ENCODE data around the gene EPC2.

The EPC2 gene

GRCh38 chr2:148726228-148726627, 81.7 kb downstream of the EPC2 start (continued):
- no peak for TF ChIP-seq BCL11B (tag by site-specific recombination; IDR thresholded peaks at IDR 0.05; ENCODE audit: low read depth)
- TF ChIP-seq ZNF560 (tag by site-specific recombination; IDR thresholded peaks at IDR 0.05; ENCODE audit: borderline replicate concordance) = no peak
- no peak for TF ChIP-seq ZBTB17 (tag by site-specific recombination; IDR thresholded peaks at IDR 0.05)
- TF ChIP-seq, protein P1, sequence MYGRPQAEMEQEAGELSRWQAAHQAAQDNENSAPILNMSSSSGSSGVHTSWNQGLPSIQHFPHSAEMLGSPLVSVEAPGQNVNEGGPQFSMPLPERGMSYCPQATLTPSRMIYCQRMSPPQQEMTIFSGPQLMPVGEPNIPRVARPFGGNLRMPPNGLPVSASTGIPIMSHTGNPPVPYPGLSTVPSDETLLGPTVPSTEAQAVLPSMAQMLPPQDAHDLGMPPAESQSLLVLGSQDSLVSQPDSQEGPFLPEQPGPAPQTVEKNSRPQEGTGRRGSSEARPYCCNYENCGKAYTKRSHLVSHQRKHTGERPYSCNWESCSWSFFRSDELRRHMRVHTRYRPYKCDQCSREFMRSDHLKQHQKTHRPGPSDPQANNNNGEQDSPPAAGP (tag by site-specific recombination; IDR thresholded peaks at IDR 0.05) = no peak
- TF ChIP-seq ZNF629 (tag by site-specific recombination; IDR thresholded peaks at IDR 0.05) = no peak

DNA sequence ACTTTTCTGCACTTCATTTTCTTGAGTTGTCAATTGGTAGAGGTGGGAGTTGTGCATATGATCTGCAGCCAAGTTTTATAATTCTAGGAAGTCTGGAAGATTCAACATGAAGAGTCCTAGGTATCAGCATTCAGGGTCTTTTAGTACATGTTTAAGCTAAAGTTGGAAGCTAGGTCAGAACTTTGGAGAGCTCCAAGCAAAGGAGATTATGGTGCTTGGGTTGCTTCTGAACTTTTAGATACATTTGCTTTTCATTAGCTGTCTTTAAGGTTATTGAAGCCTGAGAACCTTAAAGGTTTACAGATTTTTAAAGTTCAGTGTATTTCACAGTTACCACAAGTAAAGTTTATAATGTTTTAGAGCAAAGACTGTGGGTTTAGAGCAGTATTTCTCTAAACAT, 85.5 kb downstream of the EPC2 start:
- Histone ChIP-seq H3K36me3 (ENCODE audit: control insufficient read depth in 2 of 2, insufficient read depth in 1 of 2, low read length in 2 of 2) (no peaks in the 10 kb centered on the region; a peak in 1 of 3 replicates), H3K4me3 (ENCODE audit: low read depth, low read length) (no peak overlapping the region), H3K4me1 (ENCODE audit: control insufficient read depth, insufficient read depth, low read length) (no peaks in the 10 kb centered on the region), H3K27ac (ENCODE audit: extremely low read depth, low read depth, low read length) (no peak overlapping the region), H3K9me3 (ENCODE audit: control insufficient read depth, insufficient read depth, low read depth, low read length) (no peaks in the 10 kb centered on the region)
- CTCF ChIA-PET = interaction anchor here (0.6 kb wide), 1 partner anchor 511 kb away, joined by 3 read pairs; no protein-coding TSS in a partner anchor
- TF ChIP-seq REST (tag by site-specific recombination; IDR thresholded peaks at IDR 0.05) (peak; percentile 75), ZNF791 (tag by site-specific recombination; IDR thresholded peaks at IDR 0.05) (no peak)
- POLR2A ChIA-PET = no interaction called here

DNA sequence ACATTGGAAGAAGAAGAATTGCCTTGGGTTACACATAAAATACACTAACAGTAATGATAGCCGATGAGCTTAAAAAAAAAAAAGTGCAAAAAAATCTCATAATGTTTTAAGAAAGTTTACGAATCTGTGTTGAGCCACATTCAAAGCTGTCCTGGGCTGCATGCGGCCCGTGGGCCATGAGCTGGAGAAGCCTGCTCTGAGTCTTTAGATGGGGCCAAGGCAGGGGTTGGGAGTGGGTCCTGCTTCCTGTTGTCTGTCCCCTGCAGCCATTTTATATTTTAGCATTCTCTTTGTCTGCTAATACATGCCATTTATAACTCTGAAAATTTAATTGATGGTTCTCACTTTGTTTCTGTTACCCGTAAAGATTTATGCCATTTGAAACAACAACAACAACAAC, 93.2 kb downstream of the EPC2 start:
- H3K4me3 ChIP-seq (ENCODE audit: low read depth, low read length) = no peak overlapping the region
- ChIA-PET POLR2A (interaction anchor here (0.6 kb wide), 1 partner anchor 23 kb away, joined by 4 read pairs; no protein-coding TSS in a partner anchor), CTCF (no interaction called here)
- TF ChIP-seq KLF7 (tag by site-specific recombination; IDR thresholded peaks at IDR 0.05; ENCODE audit: borderline replicate concordance) = no peak
- TF ChIP-seq, protein P2, sequence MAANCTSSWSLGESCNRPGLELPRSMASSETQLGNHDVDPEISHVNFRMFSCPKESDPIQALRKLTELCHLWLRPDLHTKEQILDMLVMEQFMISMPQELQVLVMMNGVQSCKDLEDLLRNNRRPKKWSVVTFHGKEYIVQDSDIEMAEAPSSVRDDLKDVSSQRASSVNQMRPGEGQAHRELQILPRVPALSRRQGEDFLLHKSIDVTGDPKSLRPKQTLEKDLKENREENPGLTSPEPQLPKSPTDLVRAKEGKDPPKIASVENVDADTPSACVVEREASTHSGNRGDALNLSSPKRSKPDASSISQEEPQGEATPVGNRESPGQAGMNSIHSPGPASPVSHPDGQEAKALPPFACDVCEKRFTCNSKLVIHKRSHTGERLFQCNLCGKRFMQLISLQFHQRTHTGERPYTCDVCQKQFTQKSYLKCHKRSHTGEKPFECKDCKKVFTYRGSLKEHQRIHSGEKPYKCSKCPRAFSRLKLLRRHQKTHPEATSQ (tag by site-specific recombination; IDR thresholded peaks at IDR 0.05) = no peak
- no peak for TF ChIP-seq ZNF660 (tag by site-specific recombination; IDR thresholded peaks at IDR 0.05)
- TF ChIP-seq ZNF776 (tag by site-specific recombination; IDR thresholded peaks at IDR 0.05; ENCODE audit: borderline replicate concordance) = no peak
- TF ChIP-seq, protein P3, sequence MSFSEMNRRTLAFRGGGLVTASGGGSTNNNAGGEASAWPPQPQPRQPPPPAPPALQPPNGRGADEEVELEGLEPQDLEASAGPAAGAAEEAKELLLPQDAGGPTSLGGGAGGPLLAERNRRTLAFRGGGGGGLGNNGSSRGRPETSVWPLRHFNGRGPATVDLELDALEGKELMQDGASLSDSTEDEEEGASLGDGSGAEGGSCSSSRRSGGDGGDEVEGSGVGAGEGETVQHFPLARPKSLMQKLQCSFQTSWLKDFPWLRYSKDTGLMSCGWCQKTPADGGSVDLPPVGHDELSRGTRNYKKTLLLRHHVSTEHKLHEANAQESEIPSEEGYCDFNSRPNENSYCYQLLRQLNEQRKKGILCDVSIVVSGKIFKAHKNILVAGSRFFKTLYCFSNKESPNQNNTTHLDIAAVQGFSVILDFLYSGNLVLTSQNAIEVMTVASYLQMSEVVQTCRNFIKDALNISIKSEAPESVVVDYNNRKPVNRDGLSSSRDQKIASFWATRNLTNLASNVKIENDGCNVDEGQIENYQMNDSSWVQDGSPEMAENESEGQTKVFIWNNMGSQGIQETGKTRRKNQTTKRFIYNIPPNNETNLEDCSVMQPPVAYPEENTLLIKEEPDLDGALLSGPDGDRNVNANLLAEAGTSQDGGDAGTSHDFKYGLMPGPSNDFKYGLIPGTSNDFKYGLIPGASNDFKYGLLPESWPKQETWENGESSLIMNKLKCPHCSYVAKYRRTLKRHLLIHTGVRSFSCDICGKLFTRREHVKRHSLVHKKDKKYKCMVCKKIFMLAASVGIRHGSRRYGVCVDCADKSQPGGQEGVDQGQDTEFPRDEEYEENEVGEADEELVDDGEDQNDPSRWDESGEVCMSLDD (tag by site-specific recombination; IDR thresholded peaks at IDR 0.05) = no peak
- no peaks in the 10 kb centered on the region for H3K36me3 ChIP-seq (ENCODE audit: control insufficient read depth in 2 of 2, insufficient read depth in 1 of 2, low read length in 2 of 2)
- H3K27ac ChIP-seq (ENCODE audit: extremely low read depth, low read depth, low read length) = no peak overlapping the region
- H3K4me1 ChIP-seq (ENCODE audit: control insufficient read depth, insufficient read depth, low read length) = peaks cover 5% of the 10 kb centered on the region; the same call in 1 of the 2 replicates
- H3K9me3 ChIP-seq (ENCODE audit: control insufficient read depth, insufficient read depth, low read depth, low read length) = no peaks in the 10 kb centered on the region

Measured in HEK293 (cell line).